ENCODE data around the gene ADGRD1. TPM values are rescaled to one million over a fixed set of nuclear protein-coding genes. Genes with fewer than 3 reads are reported as not detected.

ADGRD1 gene
- total RNA-seq, 1 donor from 2014 or later = 99.5 TPM

DNA sequence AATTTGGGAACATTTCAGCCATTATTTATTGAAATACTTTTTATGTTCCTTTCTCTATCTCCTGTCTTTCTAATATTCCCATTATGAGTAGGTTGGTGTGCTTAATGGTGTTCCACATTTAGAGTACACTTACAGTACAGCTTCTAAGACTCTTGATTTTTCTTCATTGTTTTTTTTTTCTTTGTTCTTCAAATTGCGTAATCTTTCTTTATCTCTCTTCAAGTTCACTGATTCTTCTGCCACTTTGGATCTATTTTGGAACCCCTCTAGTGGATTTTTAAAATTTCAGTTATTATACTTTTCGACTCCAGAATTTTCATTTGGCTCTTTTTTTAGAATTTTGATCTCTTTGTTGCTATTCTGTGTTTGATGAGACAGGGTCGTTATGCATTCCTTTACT, 157.7 kb downstream of the ADGRD1 start:
- Histone ChIP-seq H3K4me1 (peaks cover 32% of the 10 kb centered on the region), H3K36me3 (peaks cover 17% of the 10 kb centered on the region), H3K9me3 (replicated peaks) (no peaks in the 10 kb centered on the region), H3K27ac (replicated peaks) (no peak overlapping the region), H3K4me3 (no peak overlapping the region), H3K27me3 (ENCODE audit: low read depth) (no peaks in the 10 kb centered on the region)
- no peak for DNase-seq
- intact Hi-C loops (cut with micrococcal nuclease) = no loop called here
- TF ChIP-seq, protein P1, sequence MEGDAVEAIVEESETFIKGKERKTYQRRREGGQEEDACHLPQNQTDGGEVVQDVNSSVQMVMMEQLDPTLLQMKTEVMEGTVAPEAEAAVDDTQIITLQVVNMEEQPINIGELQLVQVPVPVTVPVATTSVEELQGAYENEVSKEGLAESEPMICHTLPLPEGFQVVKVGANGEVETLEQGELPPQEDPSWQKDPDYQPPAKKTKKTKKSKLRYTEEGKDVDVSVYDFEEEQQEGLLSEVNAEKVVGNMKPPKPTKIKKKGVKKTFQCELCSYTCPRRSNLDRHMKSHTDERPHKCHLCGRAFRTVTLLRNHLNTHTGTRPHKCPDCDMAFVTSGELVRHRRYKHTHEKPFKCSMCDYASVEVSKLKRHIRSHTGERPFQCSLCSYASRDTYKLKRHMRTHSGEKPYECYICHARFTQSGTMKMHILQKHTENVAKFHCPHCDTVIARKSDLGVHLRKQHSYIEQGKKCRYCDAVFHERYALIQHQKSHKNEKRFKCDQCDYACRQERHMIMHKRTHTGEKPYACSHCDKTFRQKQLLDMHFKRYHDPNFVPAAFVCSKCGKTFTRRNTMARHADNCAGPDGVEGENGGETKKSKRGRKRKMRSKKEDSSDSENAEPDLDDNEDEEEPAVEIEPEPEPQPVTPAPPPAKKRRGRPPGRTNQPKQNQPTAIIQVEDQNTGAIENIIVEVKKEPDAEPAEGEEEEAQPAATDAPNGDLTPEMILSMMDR (IDR thresholded peaks at IDR 0.05; ENCODE audit: borderline replicate concordance) = no peak

DNA sequence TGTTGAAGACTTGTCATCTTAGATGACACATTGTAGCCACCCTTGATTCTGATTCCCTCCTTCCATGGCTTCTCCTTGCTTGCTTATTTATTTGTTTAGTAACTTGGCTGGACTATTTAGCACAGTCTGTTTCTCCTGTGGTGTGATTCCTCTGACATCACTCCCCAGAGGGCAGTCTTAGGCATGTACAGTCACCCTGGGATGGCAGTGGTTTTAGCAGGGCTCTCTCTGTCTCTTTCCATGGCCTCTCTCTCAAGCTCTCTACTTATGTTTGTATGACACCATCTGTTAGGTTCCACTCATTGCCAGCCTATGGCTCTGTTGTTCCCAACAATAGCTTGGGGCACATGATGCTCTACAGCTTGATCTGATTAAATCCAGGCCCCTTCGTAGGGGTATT, 158.3 kb downstream of the ADGRD1 start:
- TF ChIP-seq, protein P1 (IDR thresholded peaks at IDR 0.05; ENCODE audit: borderline replicate concordance) = no peak
- Histone ChIP-seq H3K9me3 (replicated peaks) (no peaks in the 10 kb centered on the region), H3K27me3 (ENCODE audit: low read depth) (no peaks in the 10 kb centered on the region), H3K27ac (replicated peaks) (no peak overlapping the region), H3K4me3 (no peak overlapping the region), H3K36me3 (peaks cover 12% of the 10 kb centered on the region), H3K4me1 (peaks cover 36% of the 10 kb centered on the region)
- no peak for DNase-seq
- intact Hi-C loops (cut with micrococcal nuclease) = no loop called here

DNA sequence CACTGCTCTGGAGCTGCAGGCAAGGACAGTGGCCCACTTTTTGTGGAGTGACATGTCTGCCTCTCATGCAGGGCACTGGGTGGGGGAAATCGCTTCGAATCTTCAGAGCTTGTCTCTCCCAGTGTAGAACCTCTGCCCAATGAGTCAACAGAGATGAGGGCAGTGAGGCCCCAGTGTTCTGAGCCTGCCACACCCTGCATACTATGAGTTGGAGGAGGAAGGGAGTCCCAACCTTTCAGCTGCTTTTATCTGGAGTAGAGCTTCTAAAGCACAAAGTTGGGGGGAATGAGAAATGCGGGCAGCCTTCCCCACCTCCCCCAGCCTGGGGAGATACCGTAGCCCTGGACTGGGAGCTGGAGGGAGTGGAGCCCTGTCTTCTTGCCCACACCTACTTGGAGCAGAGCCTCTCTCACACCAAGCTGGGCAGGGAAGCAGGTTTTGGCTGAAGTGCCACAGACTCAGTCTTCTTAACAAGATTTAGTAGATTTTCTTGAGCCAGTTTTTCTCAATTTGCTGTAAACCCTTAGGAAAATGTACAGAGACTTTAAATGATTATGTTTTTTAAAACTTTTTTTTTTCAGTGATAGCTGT, 159.1 kb downstream of the ADGRD1 start:
- no peaks in the 10 kb centered on the region for H3K9me3 ChIP-seq (replicated peaks)
- intact Hi-C loops (cut with micrococcal nuclease) = no loop called here
- TF ChIP-seq, protein P1 (IDR thresholded peaks at IDR 0.05; ENCODE audit: borderline replicate concordance) = no peak
- peaks cover 13% of the 10 kb centered on the region for H3K36me3 ChIP-seq
- no peak for DNase-seq
- no peaks in the 10 kb centered on the region for H3K27me3 ChIP-seq (ENCODE audit: low read depth)
- no peak overlapping the region for H3K27ac ChIP-seq (replicated peaks)
- peaks cover 36% of the 10 kb centered on the region for H3K4me1 ChIP-seq
- no peak overlapping the region for H3K4me3 ChIP-seq

DNA sequence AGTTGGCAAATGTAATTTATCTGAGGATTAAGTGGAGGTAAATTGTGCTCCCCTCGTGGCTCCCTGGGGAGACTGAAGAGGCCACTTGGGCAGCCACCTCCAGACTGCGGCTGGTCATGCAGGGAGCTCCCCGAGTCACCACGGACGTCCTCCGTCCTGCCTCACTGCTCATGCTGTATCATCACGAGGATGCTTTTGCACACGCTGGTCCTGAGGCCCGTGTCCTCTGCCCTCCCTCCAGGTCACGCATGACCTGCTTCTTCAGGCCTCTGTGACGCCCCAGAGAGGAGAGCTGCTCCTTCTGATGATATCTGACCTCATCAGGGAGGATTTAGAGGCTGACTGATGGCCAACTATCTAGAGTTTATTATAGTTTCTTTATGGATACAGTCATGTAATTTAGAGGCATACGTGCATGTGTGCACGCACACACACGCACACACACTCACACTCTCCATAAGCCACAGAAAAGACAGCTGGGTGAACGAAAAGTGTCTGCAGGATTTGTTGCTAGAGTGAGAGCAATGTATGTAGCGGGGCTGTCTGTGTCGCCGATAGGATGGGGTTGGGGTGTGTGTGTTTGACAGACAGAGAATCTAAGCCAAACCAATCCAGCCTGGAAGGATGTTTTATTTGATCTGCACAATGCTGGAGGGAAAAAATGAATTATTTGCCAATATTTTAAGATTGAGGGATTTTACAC, 160.0 kb downstream of the ADGRD1 start:
- Histone ChIP-seq H3K4me3 (no peak overlapping the region), H3K27ac (replicated peaks) (no peak overlapping the region), H3K4me1 (peaks cover 36% of the 10 kb centered on the region), H3K36me3 (peaks cover 18% of the 10 kb centered on the region), H3K9me3 (replicated peaks) (no peaks in the 10 kb centered on the region), H3K27me3 (ENCODE audit: low read depth) (no peaks in the 10 kb centered on the region)
- TF ChIP-seq, protein P1 (IDR thresholded peaks at IDR 0.05; ENCODE audit: borderline replicate concordance) = no peak
- intact Hi-C loops (cut with micrococcal nuclease) = no loop called here
- DNase-seq = no peak

DNA sequence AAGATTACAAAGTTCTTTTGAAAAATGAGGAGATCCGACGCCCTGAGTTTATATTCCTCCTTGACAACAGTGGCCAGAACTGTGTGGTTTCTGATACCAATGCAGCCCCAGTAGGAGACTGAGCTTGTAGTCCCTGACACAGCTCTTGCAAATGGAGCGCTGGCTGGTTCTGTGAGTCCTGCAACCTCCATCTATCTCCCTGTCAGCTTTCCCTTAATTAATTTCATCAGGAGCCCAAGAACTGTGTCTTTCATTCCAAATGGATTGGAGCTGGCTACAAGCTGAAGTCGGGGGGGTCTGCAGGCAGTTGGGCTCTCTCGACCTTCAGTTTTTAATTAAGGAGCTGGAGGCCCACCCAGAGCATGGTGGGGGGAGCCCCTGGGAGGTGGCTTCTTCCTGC, 160.6 kb downstream of the ADGRD1 start:
- no peaks in the 10 kb centered on the region for H3K27me3 ChIP-seq (ENCODE audit: low read depth)
- H3K27ac ChIP-seq (replicated peaks) = peak overlapping the region; percentile 51
- no peak for DNase-seq
- intact Hi-C loops (cut with micrococcal nuclease) = no loop called here
- TF ChIP-seq, protein P1 (IDR thresholded peaks at IDR 0.05; ENCODE audit: borderline replicate concordance) = no peak
- no peaks in the 10 kb centered on the region for H3K9me3 ChIP-seq (replicated peaks)
- no peak overlapping the region for H3K4me3 ChIP-seq
- peaks cover 36% of the 10 kb centered on the region for H3K4me1 ChIP-seq
- H3K36me3 ChIP-seq = peaks cover 21% of the 10 kb centered on the region

Measured in left ventricle myocardium inferior (tissue), 1 donor.